GM12872 (cell line): ENCODE data around the gene NTRK1.
A peak's percentile ranks its signal among the peaks of the same experiment; 100 is the strongest.

Experiments
- TF ChIP-seq, protein P1 (sequence below): IDR thresholded peaks from 3 replicates; pipeline ENCODE4 v1.5.1; 2011; ENCODE audit warnings: low read depth, mild to moderate bottlenecking, low read length, moderate library complexity; ENCODE audit not compliant: insufficient read depth

NTRK1 gene

GRCh38 chr1:156858959-156859522 lies 1.6 kb upstream of the NTRK1 start, which contains the start of gene INSRR:
INSRR (minus strand) TSS chr1:156859117; CDS start chr1:156858621, 496 bp downstream.
- TF ChIP-seq, protein P1, sequence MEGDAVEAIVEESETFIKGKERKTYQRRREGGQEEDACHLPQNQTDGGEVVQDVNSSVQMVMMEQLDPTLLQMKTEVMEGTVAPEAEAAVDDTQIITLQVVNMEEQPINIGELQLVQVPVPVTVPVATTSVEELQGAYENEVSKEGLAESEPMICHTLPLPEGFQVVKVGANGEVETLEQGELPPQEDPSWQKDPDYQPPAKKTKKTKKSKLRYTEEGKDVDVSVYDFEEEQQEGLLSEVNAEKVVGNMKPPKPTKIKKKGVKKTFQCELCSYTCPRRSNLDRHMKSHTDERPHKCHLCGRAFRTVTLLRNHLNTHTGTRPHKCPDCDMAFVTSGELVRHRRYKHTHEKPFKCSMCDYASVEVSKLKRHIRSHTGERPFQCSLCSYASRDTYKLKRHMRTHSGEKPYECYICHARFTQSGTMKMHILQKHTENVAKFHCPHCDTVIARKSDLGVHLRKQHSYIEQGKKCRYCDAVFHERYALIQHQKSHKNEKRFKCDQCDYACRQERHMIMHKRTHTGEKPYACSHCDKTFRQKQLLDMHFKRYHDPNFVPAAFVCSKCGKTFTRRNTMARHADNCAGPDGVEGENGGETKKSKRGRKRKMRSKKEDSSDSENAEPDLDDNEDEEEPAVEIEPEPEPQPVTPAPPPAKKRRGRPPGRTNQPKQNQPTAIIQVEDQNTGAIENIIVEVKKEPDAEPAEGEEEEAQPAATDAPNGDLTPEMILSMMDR: no peak

DNA sequence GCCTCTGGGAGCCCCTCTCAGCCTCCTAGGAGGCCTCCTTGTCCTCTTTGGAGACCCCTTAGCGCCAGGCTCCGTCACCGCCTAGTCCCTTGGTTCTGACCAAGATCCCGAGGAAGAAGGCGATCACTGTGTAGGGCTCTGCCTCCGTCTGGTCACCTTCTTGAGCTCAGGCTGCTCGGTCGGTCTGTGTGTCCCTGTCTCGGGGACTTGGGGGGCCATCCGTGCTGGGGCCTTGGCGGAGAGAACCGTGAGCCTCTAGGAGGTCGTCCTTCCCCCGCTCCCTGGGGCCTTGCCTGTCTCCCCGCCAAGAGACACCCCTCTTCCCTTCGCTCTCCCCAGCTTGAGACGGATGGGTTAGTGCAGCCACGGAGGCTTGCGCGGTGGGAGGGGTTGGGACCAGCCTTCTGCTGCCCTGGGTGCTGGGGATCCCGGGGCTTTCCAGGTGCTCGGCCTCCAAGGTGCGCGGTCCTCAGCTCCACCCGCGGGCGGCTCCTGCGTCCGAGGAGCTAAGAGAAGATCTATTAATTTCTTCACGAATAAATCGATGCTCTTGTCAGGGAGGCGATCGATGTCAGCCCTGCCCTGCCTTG lies 1.0 kb upstream of the NTRK1 start:
- TF ChIP-seq, protein P1: no peak

DNA sequence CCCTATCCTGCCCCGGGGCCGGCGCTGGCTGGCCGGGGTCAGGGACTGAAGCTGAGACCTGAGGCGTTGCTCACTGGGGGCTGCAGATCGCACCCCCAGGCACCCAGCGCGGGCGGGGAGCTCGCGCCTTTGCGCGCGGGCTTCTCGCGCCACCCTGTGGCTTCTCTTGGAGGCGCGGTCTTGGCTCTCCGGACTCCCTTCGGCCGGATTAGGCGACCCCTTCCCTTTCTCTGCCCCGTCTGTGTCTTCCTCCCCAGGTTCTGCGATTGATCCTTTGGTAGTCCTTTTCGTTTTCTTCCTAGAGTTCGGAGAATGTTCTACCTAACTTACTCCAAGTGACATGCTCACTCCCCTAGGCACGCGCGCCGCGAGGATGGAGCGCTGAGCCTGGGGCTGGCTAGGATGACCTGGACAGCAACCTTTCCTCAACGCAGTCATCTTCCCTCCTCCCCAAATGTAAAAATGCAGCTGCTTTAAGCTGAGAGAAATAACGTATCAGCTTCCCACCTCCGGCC lies 495 bp upstream of the NTRK1 start:
- TF ChIP-seq, protein P1: peak; percentile 91

- TF ChIP-seq, protein P1: no peak
These were observed 1.9 kb downstream of the NTRK1 start for GRCh38 chr1:156862584-156862983.

DNA sequence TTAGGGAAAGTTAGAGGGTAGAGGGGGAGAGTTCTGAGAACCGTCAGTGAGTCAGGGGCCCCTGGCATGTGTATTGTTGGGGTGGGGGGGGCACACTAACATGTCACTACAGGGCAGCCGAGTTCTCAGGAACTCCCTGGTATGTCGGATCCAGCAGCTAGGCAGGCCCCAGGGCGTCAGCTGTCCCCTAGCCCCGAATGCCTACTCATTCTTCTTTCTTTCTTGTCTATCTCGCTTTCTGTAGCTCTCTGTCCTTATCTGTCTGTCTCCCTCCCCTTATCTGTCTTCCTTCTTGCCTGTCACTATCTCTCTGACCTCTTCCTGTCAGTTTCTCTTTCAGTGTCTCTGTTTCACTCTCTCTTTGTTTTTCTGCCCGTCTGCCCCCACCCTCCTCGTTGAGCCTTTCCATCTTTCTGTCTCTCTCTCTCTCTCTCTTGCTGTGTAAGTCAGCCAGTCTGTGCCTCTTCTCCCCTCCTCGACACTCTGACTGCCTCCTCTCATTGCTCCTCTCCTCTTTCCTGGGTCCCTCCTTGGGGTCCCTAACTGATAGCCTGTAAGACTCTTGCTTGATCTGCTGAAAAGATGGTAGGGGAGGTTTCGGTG lies 2.4 kb downstream of the NTRK1 start:
- TF ChIP-seq, protein P1: no peak

DNA sequence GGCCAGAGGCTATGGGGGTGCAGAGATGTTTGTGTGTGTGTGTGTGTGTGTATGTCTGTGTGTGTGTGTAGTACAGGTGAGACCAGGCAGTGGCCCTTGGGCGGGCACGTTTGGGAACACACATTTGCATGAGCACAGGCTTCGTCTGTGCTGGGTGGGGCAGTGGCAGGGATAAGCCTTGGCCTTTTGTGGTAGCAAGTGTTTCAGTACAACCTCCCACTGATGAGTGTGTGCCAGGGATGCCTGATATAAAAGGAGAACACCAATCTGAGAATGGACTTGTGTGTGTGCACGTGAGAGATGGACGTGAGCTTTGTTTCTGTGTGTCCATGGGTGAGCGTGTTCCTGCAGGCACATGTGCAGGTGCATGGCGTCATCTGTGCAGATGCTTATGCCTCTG lies 3.0 kb downstream of the NTRK1 start:
- TF ChIP-seq, protein P1: no peak

GRCh38 chr1:156864796-156865195 lies 4.1 kb downstream of the NTRK1 start:
- TF ChIP-seq, protein P1: no peak
